MM.1S (cell line): ENCODE results near the gene TTC28.

Experiments
- EZH2 ChIP-seq: fragments of 300-600 bp; sonication (generic); optimal IDR thresholded peaks from 2 replicates; pipeline ENCODE3; 2017; ENCODE audit warnings: low read depth, mild to moderate bottlenecking, antibody characterized with exemption, low read length, mixed read lengths
- EZH2phosphoT487 ChIP-seq: fragments of 300-600 bp; sonication (generic); IDR thresholded peaks from 2 replicates; pipeline ENCODE4 v1.6.1; 2018; ENCODE audit warnings: antibody characterized with exemption, low read length
- TF ChIP-seq, protein P1 (sequence below): fragments of 300-600 bp; sonication (generic); IDR thresholded peaks from 2 replicates; pipeline ENCODE4 v1.5.1; 2016; ENCODE audit warnings: antibody characterized with exemption, low read length, mixed read lengths

DNA sequence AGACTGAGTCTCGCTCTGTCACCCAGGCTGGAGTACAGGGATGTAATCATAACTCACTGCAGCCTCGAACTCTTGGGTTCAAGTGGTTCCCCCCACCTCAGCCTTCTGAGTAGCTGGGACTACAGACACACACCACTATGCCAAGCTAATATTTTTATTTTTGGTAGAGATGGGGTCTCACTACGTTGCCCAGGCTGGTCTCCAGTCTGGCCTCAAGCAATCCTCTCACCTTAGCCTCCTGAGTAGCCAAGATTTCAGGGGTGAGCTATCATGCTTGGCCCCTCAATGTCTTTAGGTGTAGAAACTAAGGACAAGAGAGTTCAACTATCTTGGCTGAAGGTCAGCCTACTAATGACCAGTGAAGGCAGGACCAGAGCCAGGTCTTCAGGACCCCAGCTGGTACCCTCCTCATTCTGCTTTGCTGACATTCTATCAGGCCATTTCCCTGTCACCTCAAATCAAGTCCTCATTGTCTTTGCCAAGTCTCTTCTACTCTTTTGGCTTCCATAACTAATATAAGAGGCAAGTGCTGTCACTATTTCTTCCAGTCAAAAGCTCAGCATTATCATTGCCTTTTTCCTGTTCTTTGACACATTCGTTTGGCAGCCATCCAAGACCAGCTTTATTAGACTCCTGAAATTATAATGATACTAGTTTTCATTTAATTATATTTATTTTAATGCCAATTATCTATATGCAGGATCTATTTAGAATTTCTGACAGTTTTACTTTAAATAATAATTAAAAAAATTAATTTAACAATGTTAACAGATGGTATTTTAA is 496.4 kb downstream of the TTC28 start:
- TF ChIP-seq, protein P1, sequence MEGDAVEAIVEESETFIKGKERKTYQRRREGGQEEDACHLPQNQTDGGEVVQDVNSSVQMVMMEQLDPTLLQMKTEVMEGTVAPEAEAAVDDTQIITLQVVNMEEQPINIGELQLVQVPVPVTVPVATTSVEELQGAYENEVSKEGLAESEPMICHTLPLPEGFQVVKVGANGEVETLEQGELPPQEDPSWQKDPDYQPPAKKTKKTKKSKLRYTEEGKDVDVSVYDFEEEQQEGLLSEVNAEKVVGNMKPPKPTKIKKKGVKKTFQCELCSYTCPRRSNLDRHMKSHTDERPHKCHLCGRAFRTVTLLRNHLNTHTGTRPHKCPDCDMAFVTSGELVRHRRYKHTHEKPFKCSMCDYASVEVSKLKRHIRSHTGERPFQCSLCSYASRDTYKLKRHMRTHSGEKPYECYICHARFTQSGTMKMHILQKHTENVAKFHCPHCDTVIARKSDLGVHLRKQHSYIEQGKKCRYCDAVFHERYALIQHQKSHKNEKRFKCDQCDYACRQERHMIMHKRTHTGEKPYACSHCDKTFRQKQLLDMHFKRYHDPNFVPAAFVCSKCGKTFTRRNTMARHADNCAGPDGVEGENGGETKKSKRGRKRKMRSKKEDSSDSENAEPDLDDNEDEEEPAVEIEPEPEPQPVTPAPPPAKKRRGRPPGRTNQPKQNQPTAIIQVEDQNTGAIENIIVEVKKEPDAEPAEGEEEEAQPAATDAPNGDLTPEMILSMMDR = no peak
- no peak for TF ChIP-seq EZH2
- no peak for TF ChIP-seq EZH2phosphoT487
